ENCODE data around the gene FIBP. TPM values are rescaled to one million over a fixed set of nuclear protein-coding genes. Genes with fewer than 3 reads are reported as not detected.

Gene FIBP
- polyA plus RNA-seq, 3 donors, result 88.2 to 94.0 (median 92.2) TPM

- no peak for DNase-seq (ENCODE audit: extremely low read depth in 1 of 11, low read depth in 9 of 11, low spot score in 4 of 11)
Measured at GRCh38 chr11:65882120-65883057, 5.9 kb downstream of the FIBP start.

- DNase-seq (ENCODE audit: extremely low read depth in 1 of 11, low read depth in 9 of 11, low spot score in 4 of 11), result no peak
Measured at GRCh38 chr11:65880844-65881421, 7.3 kb downstream of the FIBP start.

GRCh38 chr11:65880027-65880426, 8.2 kb downstream of the FIBP start:
- no peak for DNase-seq (ENCODE audit: extremely low read depth in 1 of 11, low read depth in 9 of 11, low spot score in 4 of 11)

- no peak for DNase-seq (ENCODE audit: extremely low read depth in 1 of 11, low read depth in 9 of 11, low spot score in 4 of 11)
Measured at GRCh38 chr11:65879617-65880016, 8.7 kb downstream of the FIBP start, which contains the start of gene CTSW. CTSW (plus strand) TSS chr11:65879837; CDS start chr11:65879855, 18 bp downstream.

- peak in 10 of 11 donors; percentile 81 to 89 (median 88) for DNase-seq (ENCODE audit: extremely low read depth in 1 of 11, low read depth in 9 of 11, low spot score in 4 of 11)
Measured at GRCh38 chr11:65873318-65874156, 14.7 kb downstream of the FIBP start.

- peak in 1 of 11 donors; percentile 36 for DNase-seq (ENCODE audit: extremely low read depth in 1 of 11, low read depth in 9 of 11, low spot score in 4 of 11)
Measured at GRCh38 chr11:65872586-65873317, 15.5 kb downstream of the FIBP start, which contains the start of gene EFEMP2. EFEMP2 (minus strand) TSS chr11:65872800; CDS start chr11:65872354, 446 bp downstream.

GRCh38 chr11:65871811-65872548, 16.3 kb downstream of the FIBP start:
- DNase-seq (ENCODE audit: extremely low read depth in 1 of 11, low read depth in 9 of 11, low spot score in 4 of 11), result no peak

- no peak for DNase-seq (ENCODE audit: extremely low read depth in 1 of 11, low read depth in 9 of 11, low spot score in 4 of 11)
Measured at GRCh38 chr11:65870706-65871681, 17.3 kb downstream of the FIBP start.

GRCh38 chr11:65870307-65870658, 18.0 kb downstream of the FIBP start:
- DNase-seq (ENCODE audit: extremely low read depth in 1 of 11, low read depth in 9 of 11, low spot score in 4 of 11), result no peak

GRCh38 chr11:65869643-65870306, 18.5 kb downstream of the FIBP start:
- DNase-seq (ENCODE audit: extremely low read depth in 1 of 11, low read depth in 9 of 11, low spot score in 4 of 11), result no peak

- DNase-seq (ENCODE audit: extremely low read depth in 1 of 11, low read depth in 9 of 11, low spot score in 4 of 11), result no peak
Measured at GRCh38 chr11:65868907-65869306, 19.4 kb downstream of the FIBP start.

GRCh38 chr11:65868076-65868667, 20.1 kb downstream of the FIBP start:
- no peak for DNase-seq (ENCODE audit: extremely low read depth in 1 of 11, low read depth in 9 of 11, low spot score in 4 of 11)

- no peak for DNase-seq (ENCODE audit: extremely low read depth in 1 of 11, low read depth in 9 of 11, low spot score in 4 of 11)
Measured at GRCh38 chr11:65867284-65868071, 20.8 kb downstream of the FIBP start.

GRCh38 chr11:65866509-65867283, 21.6 kb downstream of the FIBP start:
- no peak for DNase-seq (ENCODE audit: extremely low read depth in 1 of 11, low read depth in 9 of 11, low spot score in 4 of 11)
